Keratinocyte (primary cell): ENCODE results near the gene NAT9. TPM values are rescaled to one million over a fixed set of nuclear protein-coding genes. Genes with fewer than 3 reads are reported as not detected.

Experiments used
- DNase-seq: peaks from one replicate; pipeline ENCODE4 v3.0.0-alpha.2; 2011; ENCODE audit warnings: low read depth, missing footprints, low spot score
- FAIRE-seq: peaks from 2 replicates; lab custom pipeline; 2011; peaks lifted over from hg19 to GRCh38; lab: Jason Lieb, UNC
- H2AFZ ChIP-seq: 2 replicates; pipeline ENCODE4 v1.6.0; 2012; ENCODE audit warnings: low read length, control low read depth, inconsistent platforms; ENCODE audit not compliant: control insufficient read depth
- H3K27ac ChIP-seq: 2 replicates; pipeline ENCODE4 v1.5.1; 2011; ENCODE audit warnings: low read length; ENCODE audit not compliant: control insufficient read depth, insufficient read depth
- H3K27me3 ChIP-seq: 3 replicates; pipeline ENCODE4 v1.6.0; 2011; ENCODE audit warnings: low read length; ENCODE audit not compliant: control insufficient read depth, insufficient read depth; ENCODE audit errors: extremely low read depth
- H3K36me3 ChIP-seq, 2 experiments: 2 replicates in 1 of 2; 3 replicates in 1 of 2; pipeline ENCODE4 v1.5.1; 2011; ENCODE audit warnings: low read length in 2 of 2, mild to moderate bottlenecking in 1 of 2; ENCODE audit not compliant: control insufficient read depth in 2 of 2, insufficient read depth in 2 of 2; ENCODE audit errors: extremely low read depth in 1 of 2
- H3K4me1 ChIP-seq: 3 replicates; pipeline ENCODE4 v1.5.1; 2011; ENCODE audit warnings: low read length; ENCODE audit not compliant: control insufficient read depth, insufficient read depth; ENCODE audit errors: extremely low read depth
- H3K4me2 ChIP-seq: 3 replicates; pipeline ENCODE4 v1.6.0; 2011; ENCODE audit warnings: low read depth, low read length; ENCODE audit not compliant: control insufficient read depth, insufficient read depth; ENCODE audit errors: extremely low read depth
- H3K4me3 ChIP-seq, 3 experiments: fragments of 200-600 bp in 1 of 3; sonication (generic) in 1 of 3; 2 replicates in 2 of 3; 3 replicates in 1 of 3; pipeline ENCODE4 v1.5.1; 2011 to 2016; ENCODE audit warnings: low read length in 3 of 3, mild to moderate bottlenecking in 3 of 3, control low read depth in 2 of 3, inconsistent platforms in 1 of 3, low read depth in 1 of 3, mixed read lengths in 1 of 3, mixed run types in 1 of 3, moderate library complexity in 1 of 3; ENCODE audit not compliant: control insufficient read depth in 2 of 3, insufficient read depth in 2 of 3; ENCODE audit errors: extremely low read depth in 1 of 3
- H3K79me2 ChIP-seq: 2 replicates; pipeline ENCODE4 v1.6.0; 2012; ENCODE audit warnings: low read length; ENCODE audit not compliant: control insufficient read depth, insufficient read depth
- H3K9ac ChIP-seq: 3 replicates; pipeline ENCODE4 v1.6.0; 2011; ENCODE audit warnings: low read length; ENCODE audit not compliant: control insufficient read depth, insufficient read depth; ENCODE audit errors: extremely low read depth
- H3K9me1 ChIP-seq: 3 replicates; pipeline ENCODE4 v1.6.0; 2011; ENCODE audit warnings: low read length; ENCODE audit not compliant: control insufficient read depth, insufficient read depth; ENCODE audit errors: extremely low read depth
- H3K9me3 ChIP-seq: 2 replicates; pipeline ENCODE4 v1.5.1; 2012; ENCODE audit warnings: low read depth, low read length; ENCODE audit not compliant: control insufficient read depth
- H4K20me1 ChIP-seq: 3 replicates; pipeline ENCODE4 v1.6.0; 2011; ENCODE audit warnings: low read length; ENCODE audit not compliant: control insufficient read depth, insufficient read depth; ENCODE audit errors: extremely low read depth
- CTCF ChIP-seq, 3 experiments: IDR thresholded peaks in 1 of 3; conservative IDR thresholded peaks in 1 of 3; optimal IDR thresholded peaks in 1 of 3; 2 replicates in 2 of 3; 3 replicates in 1 of 3; pipeline versions ENCODE3 to v1.5.1; 2011; ENCODE audit warnings: low read length in 3 of 3, mild to moderate bottlenecking in 3 of 3, moderate library complexity in 2 of 3, control low read depth in 1 of 3, inconsistent platforms in 1 of 3; ENCODE audit not compliant: insufficient read depth in 2 of 3; ENCODE audit errors: extremely low read depth in 1 of 3
- EZH2 ChIP-seq: IDR thresholded peaks from one replicate; pipeline ENCODE4 v1.6.1; 2012; ENCODE audit warnings: inconsistent platforms, mild to moderate bottlenecking, low read length, moderate library complexity
- dilution Hi-C: fragments of 300-500 bp; cut with MboI; formaldehyde crosslinking; loops from one replicate; pipeline ENCODE4 v1.7.0; 2020; ENCODE audit warnings: low sequenced_read_pairs; ENCODE audit not compliant: extremely low pct_ligation_motif_present
- polyA plus RNA-seq, 5 experiments: library from polyadenylated mRNA; depleted of rRNA in 3 of 5; stranded (reverse) in 3 of 5; stranded (forward) in 1 of 5; unstranded in 1 of 5; fragments of >200 nt; gene quantifications; 1 replicate in 1 of 5; 2 replicates in 3 of 5; 3 replicates in 1 of 5; pipeline versions ENCODE4 v1.2.1 to v1.2.3, GENCODE V29; 2011 to 2012; ENCODE audit warnings: missing spikeins in 2 of 5, low read depth in 1 of 5, low replicate concordance in 1 of 5

The NAT9 gene
- polyA plus RNA-seq, 1 donor (not counting 4 experiments of a cell fraction or from before 2014, with no cell fraction given): 34.6 TPM

GRCh38 chr17:74732042-74732867, 43.9 kb downstream of the NAT9 start:
- TF ChIP-seq EZH2 (no peak), CTCF (optimal IDR thresholded peaks at IDR 0.05 in 1 of 3, IDR thresholded peaks at IDR 0.05 in 1 of 3, conservative IDR thresholded peaks at IDR 0.05 in 1 of 3; ENCODE audit: extremely low read depth in 1 of 3, insufficient read depth in 2 of 3, low read length in 3 of 3) (no peak)
- no peak for DNase-seq
- dilution Hi-C loops: no loop called here
- no peak overlapping the region for H3K4me2 ChIP-seq
- H3K4me1 ChIP-seq: peaks cover 1% of the 10 kb centered on the region
- no peak overlapping the region for H3K27ac ChIP-seq
- no peaks in the 10 kb centered on the region for H3K9me3 ChIP-seq
- H3K4me3 ChIP-seq: no peak overlapping the region
- no peaks in the 10 kb centered on the region for H3K36me3 ChIP-seq
- no peaks in the 10 kb centered on the region for H3K79me2 ChIP-seq
- H2AFZ ChIP-seq: no peak overlapping the region
- FAIRE-seq: no peak
- H3K9ac ChIP-seq: no peak overlapping the region
- no peaks in the 10 kb centered on the region for H4K20me1 ChIP-seq
- no peaks in the 10 kb centered on the region for H3K9me1 ChIP-seq
- peaks cover 21% of the 10 kb centered on the region for H3K27me3 ChIP-seq

DNA sequence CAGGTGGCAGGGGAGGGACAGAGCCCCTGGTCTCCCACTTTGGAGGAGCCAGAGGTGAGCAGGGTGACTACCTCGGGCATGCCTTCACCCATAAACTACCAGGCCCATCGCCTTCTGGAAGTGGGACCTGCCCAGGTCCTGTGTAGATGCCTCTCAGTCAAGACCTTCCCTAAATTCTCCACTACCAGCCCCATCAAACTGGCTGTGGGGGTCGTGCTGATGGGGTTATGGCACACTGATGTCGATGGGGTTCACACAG, 44.9 kb downstream of the NAT9 start:
- Histone ChIP-seq H3K9me3 (no peaks in the 10 kb centered on the region), H3K4me1 (no peaks in the 10 kb centered on the region), H3K4me3 (no peak overlapping the region), H3K9me1 (no peaks in the 10 kb centered on the region), H2AFZ (no peak overlapping the region), H3K27ac (no peak overlapping the region), H3K79me2 (no peaks in the 10 kb centered on the region), H3K4me2 (no peak overlapping the region), H3K36me3 (no peaks in the 10 kb centered on the region), H4K20me1 (no peaks in the 10 kb centered on the region), H3K27me3 (peaks cover 11% of the 10 kb centered on the region), H3K9ac (no peak overlapping the region)
- TF ChIP-seq EZH2: no peak
- TF ChIP-seq CTCF (optimal IDR thresholded peaks at IDR 0.05 in 1 of 3, IDR thresholded peaks at IDR 0.05 in 1 of 3, conservative IDR thresholded peaks at IDR 0.05 in 1 of 3; ENCODE audit: extremely low read depth in 1 of 3, insufficient read depth in 2 of 3, low read length in 3 of 3): no peak
- dilution Hi-C loops: no loop called here
- no peak for DNase-seq
- FAIRE-seq: no peak
